ENCODE data around the gene ZNF425. TPM values are rescaled to one million over a fixed set of nuclear protein-coding genes. Genes with fewer than 3 reads are reported as not detected.

ZNF425 gene
- total and polyA plus RNA-seq, 9 of the 15 experiments (the other 6 are each of a cell fraction or from before 2014, with no cell fraction given) = 0.03 to 0.89 (median 0.54) TPM

- TF ChIP-seq SNRNP70 (optimal IDR thresholded peaks at IDR 0.05; ENCODE audit: low read depth, low read length) (no peak), TGIF2 (CRISPR knock-in tag; IDR thresholded peaks at IDR 0.05) (peak; percentile 86; the same call in 1 of the 2 replicates), HBP1 (CRISPR knock-in tag; IDR thresholded peaks at IDR 0.05) (peak; percentile 44), SMARCC2 (IDR thresholded peaks at IDR 0.05; ENCODE audit: low read depth) (peak; percentile 14; the same call in 1 of the 2 replicates), HMG20A (CRISPR knock-in tag; conservative IDR thresholded peaks at IDR 0.05) (no peak), CHD4 (IDR thresholded peaks at IDR 0.05; ENCODE audit: insufficient read depth, insufficient replicate concordance, low read depth, low read length, poor library complexity, severe bottlenecking) (no peak), IRF9 (tag; IDR thresholded peaks at IDR 0.05) (no peak), ZNF146 (CRISPR knock-in tag; IDR thresholded peaks at IDR 0.05; ENCODE audit: unreplicated experiment) (no peak), CREB3 (tag; conservative IDR thresholded peaks at IDR 0.05; ENCODE audit: low read depth) (no peak), ZZZ3 (IDR thresholded peaks at IDR 0.05) (peak; percentile 93), DMBX1 (CRISPR knock-in tag; IDR thresholded peaks at IDR 0.05; ENCODE audit: borderline replicate concordance) (peak; percentile 10; the same call in 1 of the 2 replicates), ATF6 (CRISPR knock-in tag; IDR thresholded peaks at IDR 0.05) (peak; percentile 64; the same call in 1 of the 2 replicates), CREBBP (IDR thresholded peaks at IDR 0.05; ENCODE audit: low read depth, low read length) (no peak), ZNF79 (CRISPR knock-in tag; IDR thresholded peaks at IDR 0.05; ENCODE audit: low read depth) (no peak), STAT5A (IDR thresholded peaks at IDR 0.05; ENCODE audit: borderline replicate concordance, low read length) (peak; percentile 44; the same call in 1 of the 2 replicates), HDAC6 (IDR thresholded peaks at IDR 0.05; ENCODE audit: low read depth, low read length) (peak; percentile 84), RBM15 (IDR thresholded peaks at IDR 0.05; ENCODE audit: insufficient read depth, low read length) (peak; percentile 87; the same call in 1 of the 2 replicates), ZHX1 (conservative IDR thresholded peaks at IDR 0.05; ENCODE audit: low read length) (peak; percentile 91; the same call in 1 of the 2 replicates)
Measured at GRCh38 chr7:149125863-149126661, at the start of gene ZNF425 (continued).

Measured in K562 (cell line).